Medulla oblongata (tissue), 1 donor: ENCODE data around the gene ERMN.
"Not testable (repeated sequence)": the region's sequence is repeated elsewhere in the genome, so short reads cannot be mapped to it uniquely, and the experiment has no call there.

Source experiments
- DNase-seq: peaks from one replicate; pipeline ENCODE4 v3.0.0-alpha.2; 2015; ENCODE audit errors: extremely low spot score

ERMN gene

GRCh38 chr2:157325786-157326185 lies at the start of gene ERMN:
Gene ERMN (minus strand): TSS chr2:157325824. CDS start chr2:157325642, 182 bp downstream.
- peak; percentile 94 for DNase-seq

GRCh38 chr2:157375384-157375783 lies 49.8 kb upstream of the ERMN start:
- DNase-seq: no peak

- not testable (repeated sequence) for DNase-seq
Measured at GRCh38 chr2:157368508-157368907, 42.9 kb upstream of the ERMN start.

GRCh38 chr2:157367704-157368103 lies 42.1 kb upstream of the ERMN start:
- no peak for DNase-seq

GRCh38 chr2:157364257-157364974 lies 38.8 kb upstream of the ERMN start:
- DNase-seq: no peak

- DNase-seq: no peak
Measured at GRCh38 chr2:157363612-157364101, 38.0 kb upstream of the ERMN start.

- DNase-seq: no peak
Measured at GRCh38 chr2:157362627-157363026, 37.0 kb upstream of the ERMN start.

GRCh38 chr2:157361526-157361925 lies 35.9 kb upstream of the ERMN start:
- DNase-seq: no peak

- DNase-seq: no peak
Measured at GRCh38 chr2:157359628-157360027, 34.0 kb upstream of the ERMN start.

- DNase-seq: no peak
Measured at GRCh38 chr2:157355618-157356017, 30.0 kb upstream of the ERMN start.

GRCh38 chr2:157349949-157350515 lies 24.4 kb upstream of the ERMN start:
- no peak for DNase-seq

GRCh38 chr2:157348291-157348921 lies 22.8 kb upstream of the ERMN start:
- DNase-seq: no peak

- DNase-seq: no peak
Measured at GRCh38 chr2:157345647-157346389, 20.2 kb upstream of the ERMN start.

- not testable (repeated sequence) for DNase-seq
Measured at GRCh38 chr2:157341381-157341780, 15.8 kb upstream of the ERMN start.

GRCh38 chr2:157339965-157340655 lies 14.5 kb upstream of the ERMN start:
- DNase-seq: no peak

- DNase-seq: no peak
Measured at GRCh38 chr2:157337978-157338377, 12.4 kb upstream of the ERMN start.

GRCh38 chr2:157336137-157337010 lies 10.8 kb upstream of the ERMN start:
- DNase-seq: peak; percentile 77

- no peak for DNase-seq
Measured at GRCh38 chr2:157334797-157335196, 9.2 kb upstream of the ERMN start.

- DNase-seq: peak; percentile 50
Measured at GRCh38 chr2:157334335-157334734, 8.7 kb upstream of the ERMN start.

GRCh38 chr2:157333304-157334047 lies 7.9 kb upstream of the ERMN start:
- peak; percentile 33 for DNase-seq
